ENCODE data around the gene GSDMA. TPM values are rescaled to one million over a fixed set of nuclear protein-coding genes. Genes with fewer than 3 reads are reported as not detected.

Gene GSDMA
- total RNA-seq, 1 experiment from 2014 or later = not detected

DNA sequence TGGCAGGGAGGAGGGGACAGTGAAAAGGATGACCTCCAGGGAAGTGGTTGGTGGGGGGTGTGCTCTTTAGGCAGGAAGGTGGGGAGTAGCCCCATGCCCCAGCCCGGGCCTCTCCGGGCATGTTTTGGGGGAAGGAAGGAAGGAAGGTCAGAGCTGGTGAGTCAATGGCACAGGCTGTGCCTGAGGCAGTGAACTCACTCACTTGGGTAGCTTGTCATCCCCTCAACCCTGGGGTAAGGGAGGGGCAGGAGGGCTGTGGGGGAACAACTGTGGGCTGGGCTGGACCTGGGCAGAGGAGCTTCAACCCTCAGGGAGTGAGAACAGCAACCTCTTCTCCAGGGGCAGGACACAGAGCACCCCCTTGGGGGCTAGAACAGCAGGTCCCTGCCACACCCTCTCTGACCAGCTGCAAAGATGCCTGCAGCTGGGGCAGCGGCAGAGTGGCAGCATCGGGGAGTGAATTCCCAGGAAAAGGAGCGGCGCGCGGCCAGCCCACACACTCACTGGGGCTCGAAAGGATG is 58.7 kb downstream of the GSDMA start:
- DNase-seq (ENCODE audit: low read depth) = peak; percentile 96

DNA sequence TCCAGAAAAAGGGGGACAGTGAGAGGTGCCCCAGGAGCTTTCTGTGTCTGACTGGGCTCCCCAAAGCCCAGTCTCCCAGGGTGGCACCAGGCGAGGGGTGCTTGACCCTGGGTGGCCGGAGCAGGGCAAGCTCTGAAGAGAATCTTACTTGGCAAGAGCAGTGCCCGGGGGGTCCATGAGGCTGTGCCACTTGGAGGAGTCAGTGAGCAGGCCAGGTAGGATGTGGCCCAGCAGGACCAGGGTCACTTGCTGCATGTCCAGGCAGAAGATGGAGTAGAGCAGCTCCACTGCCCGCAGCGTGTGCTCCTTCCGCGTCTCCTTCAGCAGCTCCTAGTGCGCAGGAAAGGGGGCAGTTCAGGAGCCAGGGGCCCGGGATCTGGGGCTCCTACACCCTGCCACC is 59.7 kb downstream of the GSDMA start:
- DNase-seq (ENCODE audit: low read depth) = no peak

DNA sequence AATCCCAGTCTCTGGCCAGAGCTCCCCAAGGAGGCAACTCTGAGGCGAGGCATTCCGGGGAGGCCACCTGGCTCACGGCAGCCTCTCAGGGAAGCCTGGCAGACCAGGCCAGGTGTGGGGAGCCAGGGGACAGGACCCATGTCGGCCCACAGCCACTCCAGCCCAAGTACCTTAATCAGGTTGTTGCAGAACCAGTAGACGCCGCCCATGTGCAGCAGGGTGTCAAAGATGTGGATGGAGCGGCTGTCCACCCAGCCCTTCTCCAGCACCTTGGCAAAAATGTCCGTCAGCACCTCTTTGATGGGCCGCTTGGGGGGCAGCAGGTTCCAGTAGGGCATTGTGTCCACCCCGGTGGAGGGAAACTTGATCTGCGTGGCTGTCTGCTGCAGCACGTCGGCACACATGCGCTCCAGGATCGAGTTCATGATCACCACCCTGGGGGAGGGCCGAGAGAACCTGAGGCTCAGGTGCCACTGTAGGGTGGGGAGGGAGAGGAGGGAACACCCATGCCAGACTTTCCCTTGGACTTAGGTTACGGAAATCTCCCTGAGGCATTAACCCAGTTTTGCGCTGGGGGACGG is 60.2 kb downstream of the GSDMA start:
- DNase-seq (ENCODE audit: low read depth) = no peak

DNA sequence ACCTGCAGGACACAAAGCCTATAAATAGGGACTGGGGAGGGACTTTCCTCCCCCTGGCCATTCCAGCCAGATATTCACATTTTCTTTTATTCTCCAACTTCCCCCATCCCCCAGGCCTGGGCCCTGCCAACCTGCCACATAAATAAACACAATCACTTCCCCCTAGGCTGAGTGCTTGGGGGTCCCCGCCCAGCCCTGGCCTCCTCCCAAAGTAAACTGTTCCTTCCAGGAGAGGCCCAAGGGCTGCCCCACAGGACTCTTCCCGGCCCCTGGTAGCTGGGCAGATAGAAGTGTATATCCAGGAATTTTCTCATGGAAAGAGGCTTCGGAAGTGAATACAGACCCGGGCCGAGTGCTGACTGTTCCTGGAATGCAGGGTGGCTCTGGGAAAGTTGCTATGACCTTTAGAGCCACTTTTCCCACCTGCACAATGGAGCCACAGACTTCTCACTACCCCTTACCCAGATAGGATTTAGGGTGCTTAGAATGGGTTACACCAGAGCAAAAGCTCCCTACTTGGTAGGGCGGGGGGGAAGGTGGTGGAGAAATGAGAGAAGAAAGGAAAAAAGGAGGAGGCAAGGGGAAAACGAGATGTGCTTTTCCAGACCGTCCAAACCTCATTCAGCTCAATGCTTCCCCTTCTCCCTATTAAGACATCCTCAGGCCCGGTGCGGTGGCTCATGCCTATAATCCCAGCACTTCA is 60.9 kb downstream of the GSDMA start:
- peak; percentile 71 for DNase-seq (ENCODE audit: low read depth)

DNA sequence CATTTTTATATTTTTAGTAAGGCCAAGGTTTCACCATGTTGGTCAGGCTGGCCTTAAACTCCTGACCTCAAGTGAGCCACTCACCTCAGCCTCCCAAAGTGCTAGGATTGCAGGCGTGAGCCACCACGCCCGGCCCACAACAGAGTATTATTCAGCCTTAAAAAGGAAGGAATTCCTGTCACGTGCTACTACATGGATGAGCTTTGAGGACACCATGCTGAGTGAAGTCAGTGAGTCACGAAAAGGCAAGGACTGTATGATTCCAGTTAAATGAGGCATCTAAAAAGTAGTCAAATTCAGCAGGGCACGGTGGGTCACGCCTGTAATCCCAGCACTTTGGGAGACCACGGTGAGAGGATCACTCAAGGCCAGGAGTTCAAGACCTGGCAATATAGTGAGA is 62.1 kb downstream of the GSDMA start:
- peak; percentile 60 for DNase-seq (ENCODE audit: low read depth)

DNA sequence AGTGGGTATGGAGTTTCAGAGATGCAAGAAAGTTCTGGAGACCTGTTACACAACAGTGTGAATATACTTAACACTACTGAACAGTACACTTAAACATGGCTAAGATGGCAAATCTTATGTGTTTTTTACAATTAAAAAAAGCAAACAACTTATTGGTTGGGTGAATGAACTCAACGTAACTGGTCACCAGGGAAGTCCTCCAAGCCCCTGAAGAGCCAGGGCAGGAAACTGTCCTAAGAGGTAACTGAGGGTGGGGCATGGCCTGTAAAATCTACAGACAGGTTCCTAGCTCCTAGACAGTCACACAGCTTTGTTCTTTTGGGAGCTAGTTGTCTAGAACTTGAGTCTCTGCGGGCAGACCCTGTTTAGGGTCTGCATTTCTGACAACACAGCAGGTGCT is 62.8 kb downstream of the GSDMA start:
- no peak for DNase-seq (ENCODE audit: low read depth)

DNA sequence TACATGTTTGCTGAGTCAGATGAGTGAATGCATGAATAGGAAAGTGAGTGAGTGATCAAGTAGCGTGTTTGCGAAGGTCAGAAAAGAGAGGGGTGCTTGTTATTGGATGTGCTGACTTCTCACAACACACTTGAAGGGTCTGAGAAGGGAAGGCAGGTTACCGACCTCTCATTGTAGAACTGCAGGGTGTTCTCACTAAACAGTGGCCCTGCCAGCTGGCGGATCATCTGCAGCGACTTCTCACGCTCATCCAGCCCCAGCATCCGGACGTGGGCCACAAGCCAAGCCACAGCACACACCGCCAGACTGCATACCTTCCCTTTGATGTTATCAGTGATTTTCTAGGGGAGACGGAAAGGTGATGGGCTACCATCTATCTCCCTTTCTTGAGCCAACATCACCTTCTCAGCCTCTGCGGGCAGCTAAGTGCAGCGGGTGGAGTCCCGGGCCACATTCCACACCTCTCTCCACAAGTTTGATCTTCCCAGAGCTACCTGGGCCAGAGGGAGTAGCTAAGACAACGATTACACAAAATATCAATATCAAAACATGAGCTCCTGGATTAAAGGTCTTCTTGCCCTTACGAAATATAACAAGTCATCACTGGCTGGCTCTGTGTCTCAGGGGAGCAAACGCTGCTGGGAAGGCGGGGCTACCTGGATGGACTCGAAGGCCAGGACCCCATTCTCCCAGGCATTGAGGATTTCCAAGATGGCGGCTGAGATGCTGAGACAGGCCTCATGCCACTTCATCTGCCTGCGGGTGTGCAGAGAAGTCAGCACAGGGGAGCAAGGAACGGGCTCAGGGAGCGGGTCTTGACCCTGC is 63.4 kb downstream of the GSDMA start:
- DNase-seq (ENCODE audit: low read depth) = peak; percentile 85

DNA sequence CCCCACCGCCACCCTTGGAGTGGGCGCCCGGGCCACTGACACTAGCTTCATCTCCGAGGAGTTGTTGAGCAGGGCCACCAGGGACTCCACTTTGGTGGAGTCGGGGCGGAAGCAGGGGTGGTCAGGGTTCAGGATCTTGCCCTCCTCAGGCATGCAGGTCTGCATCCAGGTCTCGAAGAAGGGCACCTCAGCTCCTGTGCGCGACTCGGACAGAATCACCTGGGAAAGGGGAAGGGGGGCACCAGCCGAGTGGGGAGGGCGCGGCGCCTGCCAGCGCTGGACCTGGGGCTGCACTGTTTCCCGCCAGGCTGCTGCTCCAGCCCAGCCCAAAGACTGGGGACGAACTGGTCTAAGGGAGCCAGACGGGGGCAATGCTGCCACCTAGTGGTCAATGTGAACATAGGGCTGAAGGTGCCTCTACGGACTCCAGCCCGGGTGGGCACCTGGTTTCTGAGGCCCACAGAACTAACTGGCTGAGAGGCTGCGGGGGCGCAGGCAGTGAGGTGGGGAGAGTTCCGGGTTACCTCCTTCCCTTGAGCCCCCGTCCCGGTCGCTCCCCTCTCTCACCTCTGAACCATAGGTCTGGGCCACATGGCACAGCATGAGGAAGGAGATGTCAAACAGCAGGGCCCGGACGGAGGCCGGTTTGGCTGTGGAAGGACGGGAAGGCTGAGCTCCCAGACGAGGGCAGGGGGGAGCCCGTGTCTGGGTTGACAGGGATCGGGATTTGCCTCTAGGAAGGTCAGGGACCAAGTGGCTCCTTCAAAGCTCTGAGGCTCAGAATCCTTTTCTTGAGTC is 64.2 kb downstream of the GSDMA start:
- peak; percentile 90 for DNase-seq (ENCODE audit: low read depth)

Other genes with a start within 250 kb of the GSDMA start
- gene MIEN1, start 232.5 kb upstream of the GSDMA start, total RNA-seq (2014; rRNA removed; shearing (Covaris generic)) = 35.8 and 41.9 TPM in 2 replicates
- gene GRB7, start 225.1 kb upstream of the GSDMA start, total RNA-seq (2014; rRNA removed; shearing (Covaris generic)) = 0.11 and 0.15 TPM in 2 replicates
- 0.30 and 0.74 TPM in 2 replicates for gene IKZF3, start 98.7 kb upstream of the GSDMA start, total RNA-seq (2014; rRNA removed; shearing (Covaris generic))
- gene ZPBP2, start 94.8 kb upstream of the GSDMA start, total RNA-seq (2014; rRNA removed; shearing (Covaris generic)) = not detected in 2 replicates
- 0.57 and 2.5 TPM in 2 replicates for gene GSDMB, start 44.4 kb upstream of the GSDMA start, total RNA-seq (2014; rRNA removed; shearing (Covaris generic))
- gene ORMDL3, start 35.4 kb upstream of the GSDMA start, total RNA-seq (2014; rRNA removed; shearing (Covaris generic)) = 23.3 and 27.1 TPM in 2 replicates
- not detected in 2 replicates for gene LRRC3C, start 35.3 kb upstream of the GSDMA start, total RNA-seq (2014; rRNA removed; shearing (Covaris generic))
- 146 and 185 TPM in 2 replicates for gene PSMD3, start 17.8 kb downstream of the GSDMA start, total RNA-seq (2014; rRNA removed; shearing (Covaris generic))
- 0.29 TPM in 1 of 2 replicates, not detected in the other for gene CSF3, start 52.4 kb downstream of the GSDMA start, total RNA-seq (2014; rRNA removed; shearing (Covaris generic))
- 31.8 and 39.2 TPM in 2 replicates for gene MED24, start 91.4 kb downstream of the GSDMA start, total RNA-seq (2014; rRNA removed; shearing (Covaris generic))
- gene THRA, start 100.0 kb downstream of the GSDMA start, total RNA-seq (2014; rRNA removed; shearing (Covaris generic)) = 4.4 and 7.7 TPM in 2 replicates
- gene NR1D1, start 137.6 kb downstream of the GSDMA start, total RNA-seq (2014; rRNA removed; shearing (Covaris generic)) = 0.80 and 1.4 TPM in 2 replicates
- 46.5 and 52.5 TPM in 2 replicates for gene MSL1, start 159.0 kb downstream of the GSDMA start, total RNA-seq (2014; rRNA removed; shearing (Covaris generic))
- 47.8 and 56.5 TPM in 2 replicates for gene CASC3, start 177.5 kb downstream of the GSDMA start, total RNA-seq (2014; rRNA removed; shearing (Covaris generic))
- 0.51 and 1.2 TPM in 2 replicates for gene RAPGEFL1, start 214.5 kb downstream of the GSDMA start, total RNA-seq (2014; rRNA removed; shearing (Covaris generic))

Data from Daoy (cell line).